ENCODE measurements around the gene GSTM3.
"Not testable (repeated sequence)": the region's sequence is repeated elsewhere in the genome, so short reads cannot be mapped to it uniquely, and the experiment has no call there.

Gene GSTM3

GRCh38 chr1:109761227-109762038, 20.6 kb upstream of the GSTM3 start:
- no peak for DNase-seq

- DNase-seq: no peak
Measured at GRCh38 chr1:109760581-109761226, 19.9 kb upstream of the GSTM3 start.

DNA sequence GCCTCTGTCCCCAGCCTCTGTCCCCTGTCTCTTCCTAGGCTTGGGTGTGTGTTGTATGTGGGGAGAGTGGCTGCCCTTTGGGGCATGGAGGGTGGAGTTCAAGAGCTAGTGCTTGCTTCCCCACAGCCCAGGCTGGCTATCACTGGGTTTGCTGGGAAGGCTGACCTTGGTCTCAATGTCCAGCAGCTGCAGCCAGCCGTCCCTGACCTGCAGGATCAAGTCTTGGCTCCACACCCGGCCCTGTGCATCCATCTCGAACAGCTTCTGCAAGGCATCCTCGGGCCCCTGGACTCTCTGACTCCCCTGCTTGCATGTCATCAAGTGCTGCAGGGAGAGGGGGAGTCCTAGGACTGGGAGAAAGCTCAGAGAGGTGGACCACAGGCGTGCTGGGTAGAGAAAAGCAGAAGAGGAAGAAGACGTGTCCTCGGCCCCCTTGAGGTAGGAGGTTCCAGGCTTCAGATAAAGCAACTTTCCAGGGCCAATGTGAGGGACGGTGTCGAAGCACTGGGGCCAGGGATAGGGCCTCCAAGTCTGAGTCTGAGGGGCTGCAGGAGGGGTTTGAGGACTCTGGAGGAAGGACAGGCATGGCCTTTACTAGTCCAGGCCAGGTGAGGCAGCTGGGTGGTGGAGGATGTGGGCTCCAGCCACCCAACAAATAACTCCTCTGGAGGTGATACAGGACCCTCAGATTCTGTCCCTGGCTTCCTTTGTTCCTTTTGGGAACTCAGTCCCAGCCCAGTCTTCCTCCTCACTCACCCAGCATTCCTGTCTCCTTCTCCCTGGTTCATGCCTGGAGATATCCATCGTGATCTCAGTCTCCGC, 18.9 kb upstream of the GSTM3 start:
- DNase-seq: no peak

GRCh38 chr1:109757936-109758786, 17.3 kb upstream of the GSTM3 start:
- no peak for DNase-seq

- DNase-seq: no peak
Measured at GRCh38 chr1:109756848-109757521, 16.1 kb upstream of the GSTM3 start.

GRCh38 chr1:109756325-109756724, 15.5 kb upstream of the GSTM3 start:
- not testable (repeated sequence) for DNase-seq

DNA sequence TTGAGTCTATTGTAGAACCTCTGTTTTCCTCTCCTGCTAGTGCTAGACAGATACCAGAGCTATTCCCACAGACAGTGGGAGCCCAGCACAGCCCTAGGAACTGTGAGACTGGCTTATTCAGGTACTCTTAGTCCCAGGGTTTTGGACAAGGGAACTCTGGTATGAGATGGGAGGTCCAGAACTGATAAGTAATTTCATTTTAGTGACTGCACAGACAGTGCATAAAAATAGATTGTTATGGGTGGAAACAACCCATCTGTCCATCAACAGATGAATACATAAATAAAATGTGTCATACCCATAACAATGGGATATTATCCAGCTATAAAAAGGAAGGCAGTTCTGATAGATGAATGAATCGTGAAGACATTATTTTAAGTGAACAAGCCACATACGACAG, 13.9 kb upstream of the GSTM3 start:
- DNase-seq: no peak

DNA sequence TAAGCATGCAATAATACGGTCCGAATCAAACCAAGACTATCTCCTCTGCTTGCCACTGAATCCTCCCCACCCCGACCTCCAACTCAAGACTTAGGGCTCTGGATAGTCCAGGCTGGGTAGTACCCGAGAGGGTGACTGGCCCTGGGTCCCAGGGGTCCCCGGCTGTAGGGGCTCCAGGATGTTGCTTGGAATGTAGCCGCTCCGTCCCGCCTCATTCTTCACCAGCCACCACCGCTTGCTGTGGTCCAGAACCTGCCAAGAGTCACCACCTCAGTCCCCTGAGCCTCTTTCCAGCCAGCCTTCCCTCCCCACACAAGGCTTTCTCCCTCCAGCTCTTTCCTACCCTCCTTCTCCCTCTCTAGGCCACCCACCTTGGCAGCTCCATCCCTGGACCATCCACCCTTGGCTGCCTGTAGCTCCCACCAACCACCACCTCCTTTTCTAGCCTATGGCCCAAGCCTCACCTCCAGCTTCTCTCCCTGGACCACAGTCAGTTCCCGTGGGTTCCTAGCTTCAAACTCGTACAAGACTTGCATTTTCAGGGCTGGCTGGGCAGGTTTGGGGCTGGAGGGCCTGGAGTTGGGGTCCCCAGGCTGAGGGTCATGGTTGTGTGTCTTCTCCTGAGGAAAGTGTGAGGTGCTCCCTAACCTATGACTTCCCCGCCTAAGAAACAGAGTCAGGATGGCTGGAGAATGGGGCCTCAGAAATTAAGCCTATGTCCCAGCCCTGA, 10.9 kb upstream of the GSTM3 start:
- DNase-seq: no peak

- no peak for DNase-seq
Measured at GRCh38 chr1:109750920-109751319, 10.1 kb upstream of the GSTM3 start.

- DNase-seq: no peak
Measured at GRCh38 chr1:109750241-109750882, 9.5 kb upstream of the GSTM3 start.

DNA sequence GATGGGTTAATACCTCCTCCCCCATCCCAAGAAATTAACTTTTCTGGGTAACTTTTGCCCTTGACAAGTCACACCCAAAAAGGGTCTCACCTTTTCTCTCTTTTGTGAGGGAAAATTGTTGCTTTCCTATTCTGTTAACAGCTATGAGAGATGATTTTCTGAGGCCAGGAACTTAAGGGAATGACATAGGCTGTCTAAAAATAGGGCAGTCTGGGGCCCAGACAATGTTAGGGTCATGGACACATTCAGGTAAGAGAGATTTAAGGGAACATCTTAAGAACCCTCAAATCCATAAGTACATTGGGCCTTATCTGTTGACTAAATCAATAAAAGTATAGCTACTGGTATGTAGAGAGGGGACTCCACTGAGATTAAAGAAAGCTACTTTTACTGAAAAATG, 8.4 kb upstream of the GSTM3 start:
- DNase-seq: no peak

GRCh38 chr1:109748311-109748710, 7.5 kb upstream of the GSTM3 start:
- DNase-seq: not testable (repeated sequence)

- peak; percentile 46 for DNase-seq
Measured at GRCh38 chr1:109739738-109740614, 862 bp downstream of the GSTM3 start.

- no peak for DNase-seq
Measured at GRCh38 chr1:109733236-109733870, 7.5 kb downstream of the GSTM3 start.

DNA sequence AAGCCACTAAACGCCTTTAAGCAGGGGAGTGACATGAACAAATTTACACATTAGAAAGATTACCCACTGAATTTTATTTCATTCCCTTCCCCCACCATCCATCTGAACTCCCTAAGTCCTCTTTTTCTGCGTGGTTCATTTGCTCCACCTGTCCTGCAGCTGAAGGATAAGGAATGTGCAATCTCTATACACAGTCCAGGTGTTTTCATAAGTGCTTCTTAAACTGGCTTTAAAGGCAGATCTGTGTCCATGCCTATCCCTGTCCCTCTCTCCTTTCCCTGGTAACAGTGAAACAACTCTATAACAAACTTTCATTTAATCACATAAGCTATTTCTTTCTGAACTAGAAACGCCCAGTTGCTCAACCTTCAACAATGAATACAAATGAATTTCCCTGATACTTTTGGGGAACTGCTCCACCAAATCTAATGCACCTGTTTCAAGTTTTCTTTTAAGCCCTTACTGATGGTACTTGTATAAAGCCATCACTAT, 8.4 kb downstream of the GSTM3 start:
- DNase-seq: no peak

DNA sequence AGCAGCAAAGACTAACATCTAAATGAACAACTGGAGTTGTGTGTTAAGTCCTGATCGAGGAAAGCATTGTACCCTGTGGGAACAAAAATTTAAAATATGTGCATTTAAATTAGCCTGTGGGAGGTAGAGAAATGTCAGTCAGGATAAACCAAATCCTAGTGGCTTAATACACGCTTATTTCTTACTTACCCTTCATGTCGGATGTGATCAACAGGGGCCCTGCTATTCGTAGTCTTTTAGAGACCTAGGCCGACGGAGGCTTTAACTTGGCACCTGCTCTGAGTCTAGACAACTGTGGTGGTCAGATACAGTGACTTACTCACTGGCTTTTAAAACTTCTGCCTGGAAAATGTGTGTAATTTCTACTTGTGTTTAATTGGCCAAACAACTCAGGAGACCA, 10.2 kb downstream of the GSTM3 start:
- DNase-seq: no peak

DNA sequence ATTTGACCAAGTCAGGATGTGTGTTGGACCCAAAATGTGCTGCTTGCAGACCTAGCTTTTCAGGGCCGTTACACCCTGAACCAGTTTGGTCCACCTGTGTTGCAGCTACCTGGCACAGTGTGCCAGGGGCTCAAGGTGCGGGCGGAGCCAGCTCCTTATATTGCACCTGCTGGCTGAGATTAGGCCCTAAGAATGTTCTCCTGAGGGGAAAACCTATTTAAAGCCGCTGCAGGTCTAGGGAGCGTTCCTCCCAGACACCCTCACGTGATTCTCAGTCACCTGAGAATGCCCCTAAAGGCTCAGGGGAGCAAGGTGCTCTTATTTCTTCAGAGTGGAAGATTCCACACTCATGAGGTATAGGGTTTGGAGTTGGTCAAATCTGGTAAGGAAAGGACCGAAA, 12.0 kb downstream of the GSTM3 start:
- DNase-seq: no peak

DNA sequence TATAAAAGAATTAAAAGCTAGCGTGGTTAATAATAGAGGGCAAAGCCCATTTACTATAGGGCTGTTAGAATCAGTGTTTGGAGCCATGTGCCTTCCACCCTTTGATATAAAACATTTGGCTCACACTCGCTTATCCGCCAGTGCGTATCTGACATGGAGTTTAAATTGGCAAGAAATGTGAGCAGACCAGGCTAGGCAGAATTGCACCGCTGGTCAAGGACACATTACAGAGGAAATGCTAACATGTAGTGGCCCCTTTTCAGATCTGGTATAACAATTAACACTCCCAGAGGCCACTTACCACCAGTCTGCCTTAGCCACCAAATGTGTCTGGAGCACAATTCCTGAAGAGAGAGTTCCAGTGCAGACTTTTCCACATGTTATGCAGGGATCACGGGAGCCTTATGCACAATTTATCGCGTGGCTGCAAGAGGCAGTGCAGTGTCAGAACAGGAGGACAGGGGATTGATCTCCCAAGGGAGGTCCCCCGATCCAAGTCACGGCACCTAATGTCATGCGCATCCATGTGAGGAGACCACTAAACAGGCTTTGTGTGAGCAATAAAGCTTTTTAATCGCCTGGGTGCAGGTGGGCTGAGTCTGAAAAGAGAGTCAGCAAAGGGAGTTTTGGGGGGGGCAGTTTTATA, 14.0 kb downstream of the GSTM3 start:
- no peak for DNase-seq

DNA sequence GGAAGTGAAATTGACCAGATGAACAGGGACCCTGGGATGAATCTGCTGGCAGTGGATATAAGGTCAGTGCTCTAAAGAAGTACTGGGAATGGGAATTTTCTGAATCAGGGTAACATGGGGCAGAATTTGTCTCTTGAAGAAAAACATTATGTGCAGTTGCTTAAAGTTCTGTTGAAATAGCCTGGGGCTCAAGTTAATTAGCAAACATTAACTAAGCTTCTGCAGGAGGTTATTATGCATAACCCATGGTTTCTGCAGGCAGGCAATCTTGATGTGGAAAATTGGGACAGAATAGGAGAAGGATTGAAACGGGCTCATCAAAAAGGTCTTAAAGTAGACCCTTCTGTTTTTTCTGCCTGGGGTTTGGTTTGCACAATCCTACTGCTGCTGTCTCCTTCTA, 14.8 kb downstream of the GSTM3 start:
- no peak for DNase-seq

Measured in GDM1 (cell line).